Heart left ventricle (tissue), 13 donors: ENCODE data around the gene ZNF700.
"Not testable (repeated sequence)": the region's sequence is repeated elsewhere in the genome, so short reads cannot be mapped to it uniquely, and the experiment has no call there.

Experiments used
- CTCF ChIP-seq, 12 donors: fragments of 200-600 bp; sonication (generic) in 4 of 12; IDR thresholded peaks; one replicate each; pipeline versions ENCODE4 v1.5.0 to v1.8.0; 2018 to 2022; ENCODE audit warnings: antibody characterized with exemption in 12 of 12, mild to moderate bottlenecking in 5 of 12
- POLR2A ChIP-seq, 2 donors: fragments of 450-650 bp; IDR thresholded peaks; one replicate each; pipeline ENCODE4 v1.6.1; 2017; ENCODE audit warnings: antibody characterized with exemption in 2 of 2, mild to moderate bottlenecking in 2 of 2, moderate library complexity in 2 of 2
- donor health status: ischemic (EF 13 %, LVEDD 7.1; RV severe dilation, severe dysfunction).
- donor health status: DM: no; HTN: yes; CAD: no.
- donor health status: DM: no; HTN: no; CAD: no.
- donor health status: ischemic (EF 25% LVEDD 6.9; RV normal size, moderate dysfunction).
- donor health status: ischemic (EF 25% LVEDD 5.7; RV mildly dilated, moderate dysfunction).
- donor health status: ischemic (EF 35%, LVEDD 5.7; RV mildly dilated, moderate dysfunction).
- donor health status: nonischemic (EF 11% LVEDD 7.7; RV severe dilation, severe dysfunction).
- donor health status: DM: yes; HTN: yes; CAD: no.
- donor health status: PGD.
- donor health status: ischemic (EF 29% LVEDD 5.4; RV normal size, mild dysfunction).
- donor health status: nonischemic (EF 23%, LVEDD 6.1; RV moderate dilation, normal function).

- TF ChIP-seq CTCF, POLR2A (IDR thresholded peaks at IDR 0.05): not testable (repeated sequence)
These were observed 10.4 kb upstream of the ZNF700 start for GRCh38 chr19:11914417-11915051.
